GM19468 (cell line): Measurements from ENCODE around the gene USP13.

Experiments used
- ATAC-seq: cut with Tn5 transposase; IDR thresholded peaks from one replicate; pipeline ENCODE4 v1.9.1; 2021; ENCODE audit warnings: mild to moderate bottlenecking, moderate library complexity, moderate number of reproducible peaks; ENCODE audit not compliant: unreplicated experiment; ENCODE audit errors: extremely low read depth

The USP13 gene

DNA sequence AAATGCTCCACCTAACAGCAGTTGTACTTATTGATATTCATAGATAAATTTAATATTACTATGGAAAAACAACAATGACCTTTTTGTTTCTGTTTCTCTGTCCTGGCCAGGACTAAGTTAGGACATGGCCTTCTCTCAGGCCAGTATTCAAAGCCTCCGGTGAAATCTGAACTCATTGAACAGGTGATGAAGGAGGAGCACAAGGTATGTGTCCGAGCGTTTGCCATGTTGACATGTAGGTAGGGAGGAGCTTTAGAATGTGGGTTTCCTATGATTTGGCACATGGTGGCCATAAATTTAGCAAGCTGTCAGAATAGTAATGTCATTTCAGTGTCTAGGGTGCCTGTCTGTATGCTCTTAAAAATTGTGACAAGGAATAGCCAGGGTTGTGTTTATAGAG, 77.7 kb downstream of the USP13 start:
- ATAC-seq, result no peak

DNA sequence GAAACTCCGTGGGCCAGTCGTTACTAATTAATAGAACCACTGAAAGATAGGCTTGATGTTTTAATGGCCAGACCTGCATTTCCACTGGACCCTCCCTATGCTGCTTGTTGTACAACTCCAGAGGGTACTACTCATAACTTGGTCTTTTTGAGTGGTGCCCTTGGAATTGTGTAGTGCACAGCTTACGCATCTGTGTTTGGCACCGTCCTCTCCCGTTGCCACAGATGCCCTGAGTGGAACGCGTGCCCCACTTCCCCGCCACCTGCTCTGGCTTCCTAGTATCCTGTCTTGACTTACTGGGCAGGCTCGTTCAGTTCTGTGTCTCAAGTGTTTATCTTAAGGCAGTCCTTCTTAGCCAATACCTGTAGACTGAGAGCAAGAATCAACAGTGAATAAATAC, 78.7 kb downstream of the USP13 start:
- no peak for ATAC-seq

GRCh38 chr3:179732661-179733348, 80.0 kb downstream of the USP13 start:
- no peak for ATAC-seq

DNA sequence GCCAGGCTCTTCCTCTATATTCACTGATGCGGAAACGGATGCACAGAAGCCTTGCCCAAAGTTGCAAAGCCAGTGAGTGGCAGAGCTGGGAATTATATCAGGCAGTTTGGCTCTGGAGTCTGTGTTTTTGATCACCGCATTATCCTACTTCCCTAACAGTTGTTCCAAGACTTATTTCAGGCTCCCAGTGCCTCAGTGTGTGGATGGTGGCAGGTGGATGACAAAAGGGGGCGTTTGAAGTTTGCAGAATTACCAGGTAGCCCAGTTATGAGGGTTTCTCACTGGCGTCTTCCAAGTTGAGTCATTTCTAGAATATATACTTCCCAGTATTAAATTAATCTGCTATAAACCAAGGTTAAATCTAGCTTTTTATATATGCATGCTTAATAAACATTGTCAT, 81.0 kb downstream of the USP13 start:
- ATAC-seq, result no peak

GRCh38 chr3:179734497-179735281, 81.8 kb downstream of the USP13 start:
- no peak for ATAC-seq

GRCh38 chr3:179735321-179735720, 82.5 kb downstream of the USP13 start:
- no peak for ATAC-seq

DNA sequence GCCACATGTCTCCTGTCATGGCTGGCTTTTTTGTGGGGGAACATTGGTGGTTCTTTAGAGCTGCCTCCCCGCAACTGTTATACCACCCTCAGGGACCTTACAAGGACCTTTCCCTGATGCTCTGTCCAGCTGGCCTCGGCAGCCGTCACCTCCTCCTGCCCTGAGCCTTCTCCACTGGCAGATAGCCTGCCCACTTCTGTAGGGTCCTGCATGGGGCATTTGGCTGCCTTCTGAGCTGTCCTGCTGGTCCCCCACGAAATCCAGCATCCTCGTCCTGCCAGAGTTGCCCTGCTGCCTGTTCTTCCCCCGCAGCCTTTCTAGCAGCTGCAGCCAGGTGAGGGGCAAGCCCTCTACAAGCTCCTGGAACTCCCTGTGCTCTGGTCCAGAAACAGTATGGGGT, 86.2 kb downstream of the USP13 start:
- no peak for ATAC-seq

DNA sequence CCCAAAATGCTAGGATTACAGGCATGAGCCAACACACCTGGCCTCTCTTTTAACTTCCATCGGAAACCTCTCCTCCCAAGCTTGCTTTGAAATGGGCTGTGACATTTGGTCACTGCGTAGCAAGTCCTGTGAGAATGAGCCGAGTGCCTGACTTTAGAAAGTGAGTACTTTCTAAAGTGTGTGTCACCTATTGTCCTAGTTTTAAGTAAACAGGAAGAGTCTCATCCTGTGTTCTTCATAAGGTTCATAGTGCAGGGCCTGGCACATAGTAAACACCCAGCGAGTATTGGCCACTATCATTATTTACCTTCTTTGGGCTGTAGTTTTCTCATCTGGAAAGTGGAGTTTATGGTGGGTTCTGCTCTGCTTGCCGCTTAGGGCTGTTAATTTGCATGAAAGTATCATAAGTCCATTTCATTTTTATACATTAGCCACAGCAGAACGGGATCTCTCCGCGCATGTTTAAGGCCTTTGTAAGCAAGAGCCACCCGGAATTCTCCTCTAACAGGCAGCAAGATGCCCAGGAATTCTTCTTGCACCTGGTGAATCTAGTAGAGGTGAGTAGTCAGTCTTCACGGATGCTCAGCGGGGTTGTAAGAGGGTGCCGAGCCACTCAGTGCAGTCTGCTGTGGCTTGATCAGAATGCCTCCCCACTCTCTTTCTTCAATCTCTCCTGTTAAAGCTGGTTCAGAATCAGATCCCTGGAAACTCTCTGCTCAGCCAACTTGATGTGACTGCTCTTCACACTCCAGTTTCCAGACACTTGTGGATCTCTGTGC, 87.2 kb downstream of the USP13 start:
- ATAC-seq, result no peak

- no peak for ATAC-seq
Observed at GRCh38 chr3:179743913-179744312, 91.1 kb downstream of the USP13 start.

DNA sequence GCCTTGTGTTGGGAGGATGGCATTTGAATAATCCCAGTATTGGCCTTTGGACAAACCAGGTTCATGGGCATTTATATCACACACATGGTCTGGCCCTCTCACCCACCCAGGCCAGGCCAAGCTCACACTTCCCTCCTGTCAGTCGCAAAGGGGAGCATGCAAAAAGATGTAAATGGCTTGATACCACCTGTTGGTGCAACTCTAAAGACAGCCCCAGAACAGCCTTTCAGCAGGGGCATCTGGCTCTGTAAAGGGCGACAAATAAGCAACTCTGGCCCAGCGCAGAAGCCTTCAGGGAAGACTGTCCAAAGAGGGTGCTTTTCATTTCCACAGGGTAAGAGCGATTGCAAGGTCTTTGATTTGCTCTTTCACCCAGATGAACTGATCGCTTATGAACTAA, 91.8 kb downstream of the USP13 start:
- no peak for ATAC-seq

- ATAC-seq, result no peak
Observed at GRCh38 chr3:179745079-179745478, 92.2 kb downstream of the USP13 start.

- ATAC-seq, result no peak
Observed at GRCh38 chr3:179745716-179746115, 92.9 kb downstream of the USP13 start.

DNA sequence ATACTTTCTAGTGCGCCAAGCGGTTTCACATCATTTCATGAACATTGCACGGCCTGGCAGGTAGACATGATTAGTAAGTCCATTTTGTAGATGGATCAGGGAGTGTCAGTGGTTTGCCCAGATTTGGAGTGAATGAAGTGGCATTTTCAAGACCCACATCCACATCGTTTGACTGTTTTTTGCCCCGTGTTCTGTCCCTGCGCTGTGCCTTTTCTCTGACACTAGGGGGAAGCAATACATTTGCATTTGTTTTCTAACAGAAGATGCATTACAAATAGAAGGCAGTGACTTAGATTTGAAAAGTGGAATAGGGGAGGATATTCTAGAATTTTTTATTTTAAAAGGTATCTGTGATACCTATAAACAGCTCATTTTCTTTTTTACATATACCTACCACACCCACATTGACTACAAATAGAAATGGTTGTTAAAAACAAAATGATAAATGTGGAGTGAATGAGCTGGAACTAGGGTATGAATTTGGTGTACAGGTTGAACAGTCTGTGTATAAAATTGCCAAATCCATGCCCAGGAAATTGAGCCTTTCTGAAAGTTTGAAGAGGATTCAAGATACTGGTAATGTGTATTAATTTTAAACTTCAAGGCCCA, 98.0 kb downstream of the USP13 start:
- no peak for ATAC-seq

- no peak for ATAC-seq
Observed at GRCh38 chr3:179760944-179761343, 108.1 kb downstream of the USP13 start.

- no peak for ATAC-seq
Observed at GRCh38 chr3:179765396-179765795, 112.6 kb downstream of the USP13 start.

DNA sequence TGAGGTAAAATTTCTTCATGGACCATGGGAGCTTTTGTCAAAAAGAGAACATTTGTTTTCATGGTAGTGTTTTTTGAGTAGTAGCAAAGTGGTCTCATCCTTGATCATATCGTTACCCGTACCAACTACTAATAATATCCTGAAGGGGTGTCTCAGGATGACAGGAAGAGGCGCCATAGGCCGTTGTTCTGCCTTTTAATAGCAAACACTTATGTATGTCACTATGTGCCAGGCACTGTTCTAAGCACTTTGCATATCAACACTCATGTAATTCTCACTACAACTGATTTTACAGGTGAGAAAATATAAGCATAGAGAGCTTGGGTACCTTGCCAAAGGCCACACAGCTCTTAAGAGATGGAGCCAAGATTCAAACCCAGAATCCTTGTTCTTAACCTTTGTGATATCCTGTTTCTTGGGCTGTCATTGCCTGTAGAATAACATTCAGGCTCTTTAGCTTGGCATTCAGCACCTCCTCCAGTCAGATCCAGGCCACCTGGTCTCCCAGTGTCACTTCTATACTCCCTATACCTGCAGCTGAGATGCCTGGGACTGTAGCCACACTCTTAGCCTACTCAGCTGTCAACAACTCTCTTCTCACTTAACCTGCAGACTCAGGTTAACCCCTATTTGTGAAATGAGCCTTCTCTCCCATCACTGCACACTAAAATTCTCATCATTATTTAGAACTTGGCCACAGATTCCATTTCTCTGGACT, 113.7 kb downstream of the USP13 start:
- ATAC-seq, result no peak

GRCh38 chr3:179768080-179768479, 115.2 kb downstream of the USP13 start:
- no peak for ATAC-seq

GRCh38 chr3:179769411-179770247, 116.8 kb downstream of the USP13 start:
- ATAC-seq, result no peak

- no peak for ATAC-seq
Observed at GRCh38 chr3:179771797-179772196, 119.0 kb downstream of the USP13 start.
